Cerebellar nuclear complex (tissue), 1 donor: ENCODE data around the gene HSD11B2.

Experiments used
- DNase-seq, 2 experiments: peaks; one replicate each; lab custom pipeline; 2025; lab: John Stamatoyannopoulos, UW

HSD11B2 gene

GRCh38 chr16:67435758-67436164 is 4.8 kb downstream of the HSD11B2 start:
- no peak for DNase-seq

DNA sequence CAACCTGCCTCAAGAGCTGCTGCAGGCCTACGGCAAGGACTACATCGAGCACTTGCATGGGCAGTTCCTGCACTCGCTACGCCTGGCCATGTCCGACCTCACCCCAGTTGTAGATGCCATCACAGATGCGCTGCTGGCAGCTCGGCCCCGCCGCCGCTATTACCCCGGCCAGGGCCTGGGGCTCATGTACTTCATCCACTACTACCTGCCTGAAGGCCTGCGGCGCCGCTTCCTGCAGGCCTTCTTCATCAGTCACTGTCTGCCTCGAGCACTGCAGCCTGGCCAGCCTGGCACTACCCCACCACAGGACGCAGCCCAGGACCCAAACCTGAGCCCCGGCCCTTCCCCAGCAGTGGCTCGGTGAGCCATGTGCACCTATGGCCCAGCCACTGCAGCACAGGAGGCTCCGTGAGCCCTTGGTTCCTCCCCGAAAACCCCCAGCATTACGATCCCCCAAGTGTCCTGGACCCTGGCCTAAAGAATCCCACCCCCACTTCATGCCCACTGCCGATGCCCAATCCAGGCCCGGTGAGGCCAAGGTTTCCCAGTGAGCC is 5.8 kb downstream of the HSD11B2 start:
- DNase-seq, result no peak

DNA sequence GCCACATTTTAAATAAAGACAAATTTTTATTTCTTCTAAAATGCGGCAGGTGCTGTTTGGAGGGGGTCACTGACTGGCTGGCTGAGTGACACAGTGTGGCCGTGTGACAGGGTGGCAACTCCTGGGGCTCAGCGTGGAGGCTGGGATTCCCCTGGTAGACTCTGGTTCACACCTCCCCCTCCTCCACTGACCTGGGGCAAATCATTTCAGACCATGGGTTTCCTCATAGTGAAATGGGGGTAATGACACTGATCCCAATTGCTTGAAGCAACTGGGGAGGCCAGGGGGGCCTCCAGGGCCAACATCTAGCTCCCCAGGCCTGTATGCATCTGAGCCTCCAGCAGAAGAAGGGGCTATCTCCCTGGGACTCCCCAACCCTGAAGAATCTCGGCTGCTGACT is 6.6 kb downstream of the HSD11B2 start:
- DNase-seq, result no peak

DNA sequence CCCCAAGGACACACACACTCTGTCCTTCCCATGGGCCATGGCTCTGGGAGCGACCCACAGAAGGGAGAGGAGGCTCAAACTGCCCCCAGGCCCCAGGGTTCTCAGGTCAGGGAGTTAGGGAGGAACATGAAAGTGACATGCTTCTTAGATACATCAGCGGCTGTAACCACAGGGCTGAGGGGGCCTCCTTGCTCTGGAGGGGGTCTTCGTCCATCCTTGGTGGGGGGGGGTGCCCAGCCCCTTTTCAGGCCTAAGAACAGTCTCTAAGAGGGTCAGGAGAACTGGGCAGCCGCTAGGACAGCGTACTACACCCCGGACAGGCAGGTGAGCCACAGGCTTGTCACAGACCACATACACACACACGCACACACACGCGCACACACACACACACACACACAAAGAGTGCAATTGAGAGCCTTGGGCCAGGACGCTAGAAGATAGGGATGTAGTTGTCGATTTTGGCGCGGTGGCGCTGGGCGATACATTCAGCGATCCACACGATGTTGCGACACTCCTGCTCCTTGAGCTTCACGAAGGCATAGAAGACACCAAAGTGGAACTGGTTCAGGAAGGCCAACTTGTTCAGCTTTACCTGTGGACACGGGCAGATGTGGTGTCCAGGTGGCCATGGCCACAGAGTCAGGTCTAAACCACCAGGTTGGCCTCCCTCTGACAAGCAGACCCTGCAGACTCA is 7.3 kb downstream of the HSD11B2 start:
- no peak for DNase-seq

- no peak for DNase-seq
Observed at GRCh38 chr16:67438824-67439393, 8.0 kb downstream of the HSD11B2 start.

DNA sequence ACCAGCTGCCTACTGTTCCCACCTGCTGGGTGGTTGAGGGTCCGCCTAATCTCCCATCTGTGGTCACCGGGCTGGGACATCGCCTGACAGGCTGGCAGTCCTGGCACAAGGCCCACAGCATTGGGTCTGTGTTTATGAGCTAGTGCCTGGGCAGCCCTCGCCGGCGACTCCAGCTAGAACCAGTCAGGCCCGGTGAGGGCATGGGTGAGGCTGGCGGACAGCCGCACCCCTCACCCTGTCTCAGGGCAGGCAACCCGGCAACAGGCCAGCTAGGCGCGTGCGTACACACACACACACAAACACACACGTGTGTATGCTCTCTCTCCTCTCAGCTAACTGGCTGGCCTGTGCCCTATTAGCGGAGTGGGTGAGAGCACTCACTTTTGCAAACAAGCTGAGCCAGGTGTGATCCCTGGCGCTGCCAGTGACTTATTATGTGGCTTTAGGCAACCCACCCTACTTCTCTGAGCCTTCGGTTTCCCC is 10.4 kb downstream of the HSD11B2 start:
- peak; percentile 44 to 59 for DNase-seq

DNA sequence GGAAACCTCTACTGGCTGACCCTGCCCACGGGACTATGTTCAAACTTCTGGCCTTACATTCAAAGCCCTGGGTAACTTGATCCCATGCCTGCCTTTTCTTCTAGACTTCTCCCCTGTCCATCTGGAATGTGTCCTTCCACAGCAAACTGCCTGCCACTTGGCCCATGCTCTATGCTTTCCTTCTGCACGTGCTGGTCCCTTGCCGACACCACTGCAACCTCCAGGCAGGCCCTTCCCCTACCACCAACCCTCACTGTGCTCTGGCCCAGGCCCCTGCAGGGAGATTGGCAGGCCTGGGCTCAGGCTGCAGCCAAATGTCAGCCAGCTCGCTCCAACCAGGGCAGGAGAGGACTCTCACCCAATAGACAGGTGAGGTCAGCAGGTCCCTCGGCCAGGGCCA is 11.0 kb downstream of the HSD11B2 start:
- DNase-seq, result no peak

DNA sequence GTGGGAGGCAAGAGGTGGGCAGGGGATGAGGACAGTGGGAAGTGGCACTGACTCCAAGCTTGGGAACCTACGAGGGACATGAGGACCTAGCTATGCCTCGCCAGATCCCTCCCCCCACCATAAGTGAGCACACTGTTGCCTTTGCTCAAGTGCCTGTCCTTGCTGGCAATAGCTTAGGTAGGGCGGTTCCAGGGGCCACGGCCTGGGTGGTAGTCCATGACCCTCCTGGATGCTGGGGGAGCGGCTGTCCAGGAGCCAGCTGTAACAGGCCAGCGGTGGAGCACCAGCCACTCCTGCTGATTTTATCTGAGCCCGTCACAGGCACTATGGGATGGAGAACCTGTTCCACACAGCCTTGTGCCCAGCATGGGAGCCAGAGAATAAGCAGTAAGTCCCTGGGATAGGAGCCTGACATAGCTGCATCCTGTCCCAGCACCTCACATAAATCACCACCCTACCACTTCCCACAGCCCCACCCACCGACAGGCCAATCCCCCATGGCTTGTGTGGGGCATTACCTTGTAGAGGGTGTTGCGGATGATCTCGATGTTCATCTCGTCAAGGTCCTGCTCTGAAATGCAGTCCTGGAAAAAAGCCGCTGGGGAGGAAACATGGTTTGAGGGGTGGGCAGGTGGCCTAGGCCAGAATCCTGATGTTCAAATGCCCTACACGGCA is 11.8 kb downstream of the HSD11B2 start:
- DNase-seq, result no peak

DNA sequence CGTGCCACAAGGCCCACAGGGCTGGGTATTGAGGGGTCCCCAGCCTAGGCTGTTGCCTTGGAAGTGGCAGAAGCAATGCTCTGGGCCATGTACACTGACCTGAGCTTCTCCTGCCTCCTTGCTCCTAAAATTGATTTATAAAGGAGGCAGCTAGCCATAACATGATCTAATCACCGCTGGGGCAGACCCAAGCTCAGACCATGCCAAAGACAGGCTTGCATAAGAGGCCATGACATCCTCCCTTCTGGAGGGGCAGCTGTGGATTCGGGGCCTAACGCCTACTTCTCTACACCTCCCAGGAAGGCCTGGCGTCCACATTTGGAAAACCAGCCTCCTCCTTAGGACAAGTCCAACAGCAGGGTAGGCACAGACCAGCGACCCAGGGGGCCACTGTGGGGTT is 12.3 kb downstream of the HSD11B2 start:
- no peak for DNase-seq

- DNase-seq, result no peak
Observed at GRCh38 chr16:67444259-67445125, 13.6 kb downstream of the HSD11B2 start.

GRCh38 chr16:67445126-67445426 is 14.2 kb downstream of the HSD11B2 start:
- no peak for DNase-seq

DNA sequence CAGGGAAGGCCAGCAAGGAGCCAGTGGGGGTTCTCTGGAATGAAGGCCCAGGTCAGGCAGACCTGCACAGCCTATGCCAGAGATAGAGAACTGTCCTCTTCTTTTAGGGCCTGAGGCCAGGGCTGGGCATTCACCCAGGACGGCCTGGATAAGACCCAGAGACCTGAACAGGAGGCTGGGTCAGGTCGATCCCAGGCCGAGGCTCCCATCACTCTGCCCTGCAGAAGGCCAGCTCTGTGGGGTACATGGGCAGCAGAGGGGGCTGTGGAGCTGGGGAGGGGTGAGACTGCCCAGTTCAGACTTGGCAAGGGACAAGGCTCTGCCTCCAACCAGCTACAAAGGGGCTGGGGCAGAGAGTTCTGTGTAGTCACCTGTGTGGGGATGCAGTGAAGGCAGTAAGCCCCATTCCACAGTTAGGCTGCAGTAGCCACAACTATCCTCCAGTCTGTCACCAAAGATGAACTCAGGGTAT is 14.6 kb downstream of the HSD11B2 start:
- DNase-seq, result peak; percentile 62 to 85

GRCh38 chr16:67445913-67446907 is 15.3 kb downstream of the HSD11B2 start:
- no peak for DNase-seq

GRCh38 chr16:67446968-67447507 is 16.1 kb downstream of the HSD11B2 start:
- DNase-seq, result no peak

GRCh38 chr16:67447508-67448076 is 16.7 kb downstream of the HSD11B2 start:
- no peak for DNase-seq

GRCh38 chr16:67448580-67448979 is 17.7 kb downstream of the HSD11B2 start:
- no peak for DNase-seq

GRCh38 chr16:67449336-67449735 is 18.4 kb downstream of the HSD11B2 start:
- no peak for DNase-seq

GRCh38 chr16:67449739-67450138 is 18.8 kb downstream of the HSD11B2 start:
- DNase-seq, result no peak

DNA sequence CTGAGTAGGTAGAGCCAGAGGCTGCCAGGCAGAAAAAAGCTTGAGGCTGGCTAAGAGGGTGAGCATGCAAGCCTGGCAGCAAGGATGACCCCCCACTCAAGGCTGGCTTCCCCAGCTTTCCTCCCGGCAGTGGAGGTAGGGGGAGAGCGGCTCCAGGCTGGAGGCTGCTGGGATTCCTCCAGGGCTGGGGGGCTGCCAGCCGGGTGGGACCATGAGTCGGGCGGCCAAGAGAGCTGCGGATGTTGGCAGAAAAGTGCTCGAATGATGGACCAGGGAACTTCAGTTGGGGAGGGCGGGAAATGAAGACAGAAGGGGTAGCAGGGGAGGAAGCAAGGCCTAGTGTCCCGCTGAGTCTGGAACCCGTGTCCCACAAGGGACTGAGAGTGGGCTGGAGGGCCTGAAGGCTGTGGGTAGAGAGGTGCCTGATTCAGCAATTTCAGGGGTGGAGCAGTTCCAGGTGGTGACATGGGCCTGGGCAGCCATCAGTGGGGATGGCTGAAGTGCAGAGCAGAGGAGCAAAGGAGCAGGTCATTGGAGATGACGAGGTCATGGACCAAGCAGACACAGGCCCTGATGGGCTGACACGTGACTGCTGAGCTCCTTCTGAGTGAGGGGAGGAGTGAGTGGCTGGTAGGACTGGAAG is 20.3 kb downstream of the HSD11B2 start:
- no peak for DNase-seq
